Heart left ventricle (tissue), 16 donors: ENCODE results near the gene GATA6. TPM values are rescaled to one million over a fixed set of nuclear protein-coding genes. Genes with fewer than 3 reads are reported as not detected.

Experiments
- ATAC-seq, 4 donors: fragments of 200-7000 bp; cut with Tn5 transposase; one replicate each; pipeline ENCODE4 v1.9.1; 2020 to 2022; ENCODE audit warnings: moderate library complexity in 4 of 4, mild to moderate bottlenecking in 3 of 4, moderate number of reproducible peaks in 1 of 4
- DNase-seq, 5 donors: peaks; one replicate each; pipeline ENCODE4 v3.0.0-alpha.2; 2020
- H3K27ac ChIP-seq, 12 donors: fragments of 200-600 bp; sonication (generic) in 4 of 12; one replicate each; pipeline versions ENCODE4 v1.5.0 to v1.8.0; 2016 to 2022; ENCODE audit warnings: mild to moderate bottlenecking in 2 of 12
- H3K27me3 ChIP-seq, 9 donors: fragments of 200-600 bp; sonication (generic) in 2 of 9; one replicate each; pipeline versions ENCODE4 v1.5.1 to v1.8.0; 2016 to 2022; ENCODE audit warnings: mild to moderate bottlenecking in 3 of 9
- H3K36me3 ChIP-seq, 9 donors: fragments of 200-600 bp; sonication (generic) in 2 of 9; one replicate each; pipeline versions ENCODE4 v1.5.0 to v1.8.0; 2018 to 2022; ENCODE audit warnings: mild to moderate bottlenecking in 2 of 9
- H3K4me1 ChIP-seq, 12 donors: fragments of 200-600 bp; sonication (generic) in 4 of 12; one replicate each; pipeline versions ENCODE4 v1.5.0 to v1.8.0; 2016 to 2022; ENCODE audit warnings: mild to moderate bottlenecking in 3 of 12
- H3K4me3 ChIP-seq, 12 donors: fragments of 200-600 bp; sonication (generic) in 4 of 12; one replicate each; pipeline versions ENCODE4 v1.5.0 to v1.8.0; 2017 to 2022; ENCODE audit warnings: mild to moderate bottlenecking in 9 of 12, moderate library complexity in 4 of 12
- H3K9me3 ChIP-seq, 12 donors: fragments of 200-600 bp; sonication (generic) in 4 of 12; one replicate each; pipeline versions ENCODE4 v1.5.0 to v1.8.0; 2016 to 2022; ENCODE audit warnings: mild to moderate bottlenecking in 1 of 12
- POLR2A ChIP-seq, 2 donors: fragments of 450-650 bp; IDR thresholded peaks; one replicate each; pipeline ENCODE4 v1.6.1; 2017; ENCODE audit warnings: antibody characterized with exemption in 2 of 2, mild to moderate bottlenecking in 2 of 2, moderate library complexity in 2 of 2
- WGBS, 4 donors: extraction: QIAGEN DNeasy Blood & Tissue Kit in 2 of 4; methylation state at CpG; one replicate each; pipeline versions ENCODE4 v1.1.5 to v1.1.7; 2013 to 2018; 5-methylcytosine and 5-hydroxymethylcytosine counted together
- intact Hi-C, 10 donors: fragments of 100-400 bp; cut with DNase I; formaldehyde crosslinking; loops; one replicate each; pipeline versions ENCODE4 v1.11.1 to v1.14.2; 2022
- polyA plus RNA-seq, 2 donors: library from polyadenylated mRNA; stranded (reverse); fragments of 200-250 nt; gene quantifications; one replicate each; pipeline ENCODE4 v1.2.3, GENCODE V29; 2013
- total RNA-seq, 9 donors: library from RNA; depleted of rRNA in 2 of 9; stranded (reverse); fragments of >200 nt in 2 of 9; fragmentation: NEBNext Ultra II Directional in 3 of 9; extraction: Animal tissue kit (Norgen Biotek cat#: 25700) in 3 of 9; gene quantifications; one replicate each; pipeline versions ENCODE4 v1.1.0 to v1.2.4, GENCODE V29; 2016 to 2023
- TF ChIP-seq, protein P1 (sequence below), 12 donors: fragments of 200-600 bp; sonication (generic) in 4 of 12; IDR thresholded peaks; one replicate each; pipeline versions ENCODE4 v1.5.0 to v1.8.0; 2018 to 2022; ENCODE audit warnings: antibody characterized with exemption in 12 of 12, mild to moderate bottlenecking in 5 of 12
- donor health status: ischemic (EF 13 %, LVEDD 7.1; RV severe dilation, severe dysfunction).
- donor health status: healthy with polysubstance abuse.
- donor health status: DM: no; HTN: yes; CAD: no.
- donor health status: DM: no; HTN: no; CAD: no.
- donor health status: ischemic (EF 25% LVEDD 6.9; RV normal size, moderate dysfunction).
- donor health status: ischemic (EF 25% LVEDD 5.7; RV mildly dilated, moderate dysfunction).
- donor health status: healthy.
- donor health status: DM: yes; HTN: yes; CAD: no.
- donor health status: ischemic (EF 35%, LVEDD 5.7; RV mildly dilated, moderate dysfunction).
- donor health status: nonischemic (EF 11% LVEDD 7.7; RV severe dilation, severe dysfunction).
- donor health status: DM: yes; HTN: yes; CAD: no.
- donor health status: PGD.
- donor health status: ischemic (EF 29% LVEDD 5.4; RV normal size, mild dysfunction).
- donor health status: nonischemic (EF 23%, LVEDD 6.1; RV moderate dilation, normal function).

The GATA6 gene
- total and polyA plus RNA-seq, 11 donors, result 42.1 to 97.7 (median 74.9) TPM

GRCh38 chr18:22167091-22167470 is 2.3 kb upstream of the GATA6 start:
- peaks cover 0 to 47% (median 14%) of the 10 kb centered on the region in 12 donors for H3K4me1 ChIP-seq
- H3K27me3 ChIP-seq, result peaks cover 0 to 89% (median 9%) of the 10 kb centered on the region in 9 donors
- intact Hi-C loops, result loop anchor here (2.0 to 10.0 kb wide), 18 partner anchors 52 to 538 kb away; no protein-coding TSS in a partner anchor
- peaks cover 0 to 10% (median 4%) of the 10 kb centered on the region in 9 donors for H3K36me3 ChIP-seq
- ATAC-seq (peak in 2 of 4 donors; percentile 0 to 9), DNase-seq (peak in 3 of 5 donors; percentile 39 to 69 (median 56))
- no peak for TF ChIP-seq POLR2A (IDR thresholded peaks at IDR 0.05)
- TF ChIP-seq, protein P1, sequence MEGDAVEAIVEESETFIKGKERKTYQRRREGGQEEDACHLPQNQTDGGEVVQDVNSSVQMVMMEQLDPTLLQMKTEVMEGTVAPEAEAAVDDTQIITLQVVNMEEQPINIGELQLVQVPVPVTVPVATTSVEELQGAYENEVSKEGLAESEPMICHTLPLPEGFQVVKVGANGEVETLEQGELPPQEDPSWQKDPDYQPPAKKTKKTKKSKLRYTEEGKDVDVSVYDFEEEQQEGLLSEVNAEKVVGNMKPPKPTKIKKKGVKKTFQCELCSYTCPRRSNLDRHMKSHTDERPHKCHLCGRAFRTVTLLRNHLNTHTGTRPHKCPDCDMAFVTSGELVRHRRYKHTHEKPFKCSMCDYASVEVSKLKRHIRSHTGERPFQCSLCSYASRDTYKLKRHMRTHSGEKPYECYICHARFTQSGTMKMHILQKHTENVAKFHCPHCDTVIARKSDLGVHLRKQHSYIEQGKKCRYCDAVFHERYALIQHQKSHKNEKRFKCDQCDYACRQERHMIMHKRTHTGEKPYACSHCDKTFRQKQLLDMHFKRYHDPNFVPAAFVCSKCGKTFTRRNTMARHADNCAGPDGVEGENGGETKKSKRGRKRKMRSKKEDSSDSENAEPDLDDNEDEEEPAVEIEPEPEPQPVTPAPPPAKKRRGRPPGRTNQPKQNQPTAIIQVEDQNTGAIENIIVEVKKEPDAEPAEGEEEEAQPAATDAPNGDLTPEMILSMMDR (IDR thresholded peaks at IDR 0.05), result peak in 1 of 12 donors; percentile 1
- H3K9me3 ChIP-seq, result no peaks in the 10 kb centered on the region
- H3K4me3 ChIP-seq, result peak overlapping the region; percentile 34 to 99 (median 86)
- WGBS, 4 donors, result 3 to 9% (median 5%) methylated on average over 25 of the region's 25 CpGs
- peak overlapping the region; percentile 88 to 100 (median 98) for H3K27ac ChIP-seq

DNA sequence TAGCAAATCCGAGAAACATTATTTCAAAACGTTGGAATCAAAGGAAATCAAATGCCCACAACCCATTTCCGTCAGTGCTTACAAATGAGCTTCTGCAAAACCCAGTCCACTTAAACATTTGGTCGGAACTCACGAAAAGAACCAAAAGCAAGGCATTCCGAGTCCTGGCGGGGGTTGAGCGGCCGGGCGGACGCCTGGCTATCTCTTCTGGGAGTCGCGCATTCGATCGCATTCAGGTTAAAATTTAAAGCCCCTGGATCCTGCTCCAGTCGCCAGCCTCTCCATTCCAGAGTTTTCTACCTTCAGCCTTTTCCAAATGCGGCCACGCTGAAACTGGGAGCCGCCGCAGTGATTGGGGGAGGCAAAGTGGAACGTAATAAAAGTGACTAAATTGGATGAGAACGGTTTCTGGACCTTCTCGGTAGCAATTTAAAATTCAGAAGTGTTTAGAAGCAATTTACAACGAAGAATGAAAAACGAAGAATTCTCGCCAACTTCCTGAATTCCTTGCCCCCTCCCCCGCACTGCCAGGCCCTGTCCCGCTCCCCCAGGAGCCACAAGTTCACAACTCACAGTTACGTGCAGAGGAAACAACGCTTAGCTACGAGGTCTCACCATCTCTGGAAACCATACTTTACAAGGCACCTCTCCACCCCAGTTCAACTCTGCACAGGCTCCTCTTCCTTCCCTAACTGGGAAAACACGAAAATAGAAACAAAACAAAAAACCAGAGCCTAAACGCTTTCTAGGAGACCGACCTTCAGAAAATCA is 1.7 kb upstream of the GATA6 start:
- DNase-seq (peak in 1 of 5 donors; percentile 53), ATAC-seq (peak in 2 of 4 donors; percentile 22 to 31)
- peaks cover 0 to 88% (median 9%) of the 10 kb centered on the region in 9 donors for H3K27me3 ChIP-seq
- peaks cover 0 to 14% (median 10%) of the 10 kb centered on the region in 9 donors for H3K36me3 ChIP-seq
- peak overlapping the region; percentile 88 to 100 (median 98) for H3K27ac ChIP-seq
- H3K4me1 ChIP-seq, result peaks cover 0 to 47% (median 13%) of the 10 kb centered on the region in 12 donors
- TF ChIP-seq, protein P1 (IDR thresholded peaks at IDR 0.05), result no peak
- no peak for TF ChIP-seq POLR2A (IDR thresholded peaks at IDR 0.05)
- H3K4me3 ChIP-seq, result peak overlapping the region; percentile 34 to 99 (median 86)
- WGBS, 4 donors, result 1 to 6% (median 3%) methylated on average over 34 of the region's 34 CpGs
- no peaks in the 10 kb centered on the region for H3K9me3 ChIP-seq
- intact Hi-C loops, result loop anchor here (2.0 to 10.0 kb wide), 21 partner anchors 53 to 537 kb away; no protein-coding TSS in a partner anchor

DNA sequence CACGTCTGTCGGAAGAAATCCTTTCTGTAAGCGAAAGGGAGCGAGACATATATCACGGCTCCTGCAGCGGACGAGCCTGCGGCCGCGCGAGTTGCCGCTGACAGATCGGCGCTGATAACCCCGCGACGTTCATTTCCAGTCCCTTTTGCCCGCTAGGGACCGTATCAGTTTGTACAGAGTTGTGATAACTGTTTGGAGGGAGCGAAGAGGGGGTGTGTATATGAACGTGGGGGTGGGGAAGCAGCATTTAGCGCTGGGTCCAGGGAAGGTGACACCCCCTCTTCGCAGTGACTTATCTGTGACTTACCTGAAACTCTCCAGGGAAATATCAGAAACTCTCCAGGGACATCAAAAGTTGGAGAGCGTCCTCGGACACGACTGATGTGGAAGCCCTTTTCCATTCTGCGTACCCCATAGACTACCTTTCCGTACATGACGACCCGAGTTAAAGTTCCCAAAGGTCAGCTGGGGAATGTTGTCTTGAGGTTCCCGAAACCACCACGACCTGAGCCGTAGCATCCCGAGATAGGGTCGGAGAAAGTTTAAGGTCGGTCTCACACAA is 948 bp upstream of the GATA6 start:
- Histone ChIP-seq H3K27me3 (peaks cover 0 to 82% (median 9%) of the 10 kb centered on the region in 9 donors), H3K9me3 (no peaks in the 10 kb centered on the region), H3K36me3 (peaks cover 0 to 18% (median 10%) of the 10 kb centered on the region in 9 donors), H3K4me3 (peak overlapping the region; percentile 66 to 99 (median 86)), H3K27ac (peak overlapping the region; percentile 88 to 100 (median 98)), H3K4me1 (peaks cover 0 to 43% (median 10%) of the 10 kb centered on the region in 12 donors)
- ATAC-seq, result peak; percentile 0 to 10 (median 2)
- intact Hi-C loops, result loop anchor here (2.0 to 10.0 kb wide), 20 partner anchors 54 to 536 kb away; no protein-coding TSS in a partner anchor
- 1 to 3% (median 1%) methylated on average over 36 of the region's 36 CpGs for WGBS, 4 donors
- peak in 1 of 5 donors; percentile 54 for DNase-seq
- TF ChIP-seq, protein P1 (IDR thresholded peaks at IDR 0.05), result peak in 2 of 12 donors; percentile 8 to 19
- TF ChIP-seq POLR2A (IDR thresholded peaks at IDR 0.05), result no peak
